MM.1S (cell line): ENCODE data around the gene CACFD1.

Experiments used
- CTCF ChIP-seq: fragments of 300-600 bp; sonication (generic); IDR thresholded peaks from 2 replicates; pipeline ENCODE4 v1.5.1; 2016; ENCODE audit warnings: antibody characterized with exemption, low read length, mixed read lengths
- EZH2 ChIP-seq: fragments of 300-600 bp; sonication (generic); optimal IDR thresholded peaks from 2 replicates; pipeline ENCODE3; 2017; ENCODE audit warnings: low read depth, mild to moderate bottlenecking, antibody characterized with exemption, low read length, mixed read lengths
- EZH2phosphoT487 ChIP-seq: fragments of 300-600 bp; sonication (generic); IDR thresholded peaks from 2 replicates; pipeline ENCODE4 v1.6.1; 2018; ENCODE audit warnings: antibody characterized with exemption, low read length

DNA sequence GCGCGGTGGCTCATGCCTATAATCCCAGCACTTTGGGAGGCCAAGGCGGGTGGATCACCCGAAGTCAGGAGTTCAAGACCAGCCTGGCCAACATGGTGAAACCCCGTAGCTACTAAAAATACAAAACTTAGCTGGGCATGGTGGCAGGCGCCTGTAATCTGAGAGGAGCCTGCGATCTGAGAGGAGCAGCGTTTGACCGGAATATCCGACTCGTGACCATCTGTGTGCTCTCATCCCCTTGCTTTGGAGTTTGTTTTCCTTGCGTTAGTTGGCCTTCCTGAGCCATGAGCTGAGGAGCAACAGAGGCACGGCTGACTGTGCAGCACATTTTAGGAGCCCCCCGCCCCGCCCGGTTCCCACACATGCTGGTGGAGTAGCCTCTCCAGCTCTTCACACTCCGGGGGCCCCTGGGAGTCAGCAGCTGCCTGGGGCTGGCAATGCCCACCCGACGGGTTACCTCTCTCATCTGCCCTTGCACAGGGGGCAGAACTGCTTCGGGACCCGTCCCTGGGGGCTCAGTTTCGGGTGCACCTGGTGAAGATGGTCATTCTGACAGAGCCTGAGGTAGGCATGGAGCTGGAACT, 34.6 kb upstream of the CACFD1 start:
- TF ChIP-seq CTCF (no peak), EZH2 (no peak), EZH2phosphoT487 (no peak)
